K562 (cell line): Measurements from ENCODE around the gene HFE. TPM values are rescaled to one million over a fixed set of nuclear protein-coding genes. Genes with fewer than 3 reads are reported as not detected.

Experiments used
- FOXJ2 ChIP-seq: fragments of 200-800 bp; sonication (Bioruptor generic); IDR thresholded peaks from 2 replicates; pipeline ENCODE4 v1.6.1; 2016; ENCODE audit warnings: missing genetic modification characterization, missing compliant biosample characterization
- GTF2F1 ChIP-seq: IDR thresholded peaks from 2 replicates; pipeline ENCODE4 v1.6.1; 2011; ENCODE audit warnings: low read depth, low read length, improper control_type of control experiment
- JUN ChIP-seq, 2 experiments: sonication (generic) in 1 of 2; formaldehyde crosslinking in 1 of 2; IDR thresholded peaks; 2 replicates each; pipeline versions ENCODE4 v1.6.1 to v1.8.0; 2012 to 2022; ENCODE audit warnings: borderline replicate concordance in 2 of 2, mild to moderate bottlenecking in 2 of 2, improper control_type of control experiment in 1 of 2, low read depth in 1 of 2, low read length in 1 of 2, missing genetic modification reagents in 1 of 2
- KAT2B ChIP-seq: IDR thresholded peaks from one replicate; pipeline ENCODE4 v1.6.1; 2012; ENCODE audit warnings: low read depth, mild to moderate bottlenecking, control low read depth, inconsistent platforms, low read length, moderate library complexity
- NCOA6 ChIP-seq: fragments of 450-650 bp; IDR thresholded peaks from 2 replicates; pipeline ENCODE4 v1.6.1; 2017; ENCODE audit warnings: mild to moderate bottlenecking
- NFE2L1 ChIP-seq: fragments of 450-650 bp; IDR thresholded peaks from 2 replicates; pipeline ENCODE4 v1.6.1; 2016; ENCODE audit warnings: missing genetic modification characterization, low read depth, mild to moderate bottlenecking, missing compliant biosample characterization, moderate library complexity, borderline replicate concordance
- NRF1 ChIP-seq, 2 experiments: fragments of 450-650 bp; IDR thresholded peaks in 1 of 2; conservative IDR thresholded peaks in 1 of 2; 2 replicates each; pipeline ENCODE4 v1.6.1; 2014; ENCODE audit warnings: mild to moderate bottlenecking in 2 of 2
- POLR3A ChIP-seq: IDR thresholded peaks from 2 replicates; pipeline ENCODE4 v1.6.1; 2011; ENCODE audit warnings: borderline replicate concordance, mild to moderate bottlenecking, moderate library complexity; ENCODE audit not compliant: insufficient read length, insufficient read depth; ENCODE audit errors: extremely low read depth
- RBM14 ChIP-seq: fragments of 200-400 bp; formaldehyde crosslinking; IDR thresholded peaks from 2 replicates; pipeline ENCODE4 v1.6.1; 2018; ENCODE audit warnings: low read depth, mild to moderate bottlenecking, low read length, moderate library complexity, borderline replicate concordance; ENCODE audit not compliant: insufficient read depth
- SLC30A9 ChIP-seq: fragments of 250-450 bp; sonication (Bioruptor Pico); IDR thresholded peaks from 2 replicates; pipeline ENCODE4 v1.8.0; 2022; ENCODE audit warnings: mild to moderate bottlenecking, moderate library complexity
- SP1 ChIP-seq: sonication (generic); formaldehyde crosslinking; IDR thresholded peaks from 2 replicates; pipeline ENCODE4 v1.8.1; 2022; ENCODE audit warnings: mild to moderate bottlenecking, missing genetic modification reagents
- SREBF1 ChIP-seq: fragments of 150-350 bp; IDR thresholded peaks from 2 replicates; pipeline ENCODE4 v1.6.1; 2014; ENCODE audit warnings: antibody characterized with exemption, low read depth, low read length, borderline replicate concordance
- ZC3H4 ChIP-seq: sonication (generic); formaldehyde crosslinking; IDR thresholded peaks from 2 replicates; pipeline ENCODE4 v1.9.0; 2021; ENCODE audit warnings: missing genetic modification reagents, borderline replicate concordance
- ZFP30 ChIP-seq: fragments of 250-450 bp; sonication (Bioruptor Pico); IDR thresholded peaks from 2 replicates; pipeline ENCODE4 v1.8.0; 2022; ENCODE audit warnings: moderate library complexity, mild to moderate bottlenecking, inconsistent platforms, borderline replicate concordance
- ZNF124 ChIP-seq: sonication (generic); formaldehyde crosslinking; IDR thresholded peaks from 2 replicates; pipeline ENCODE4 v1.8.1; 2022; ENCODE audit warnings: missing genetic modification reagents
- ZNF263 ChIP-seq: sonication (generic); formaldehyde crosslinking; IDR thresholded peaks from 2 replicates; pipeline ENCODE4 v1.8.0; 2022; ENCODE audit warnings: mild to moderate bottlenecking, missing genetic modification reagents, borderline replicate concordance
- ZNF830 ChIP-seq: fragments of 250-450 bp; sonication (Bioruptor Pico); IDR thresholded peaks from 2 replicates; pipeline ENCODE4 v1.5.0; 2021; ENCODE audit warnings: mild to moderate bottlenecking
- polyA plus RNA-seq, 8 experiments: library from polyadenylated mRNA; depleted of rRNA in 4 of 8; stranded (reverse) in 5 of 8; unstranded in 3 of 8; fragments of >200 nt; fragmentation: Nextera tagmentation in 2 of 8; fragmentation: Illumina TruSeq in 1 of 8; extraction: Ambion mirVana in 2 of 8; extraction: Trizol in 1 of 8; gene quantifications; 2 replicates each; pipeline versions ENCODE4 v1.2.1 to v1.2.3, GENCODE V29; 2011 to 2014; ENCODE audit warnings: inconsistent platforms in 1 of 8, missing spikeins in 1 of 8
- total RNA-seq, 7 experiments: library from RNA; depleted of rRNA in 6 of 7; stranded (reverse); fragments of >200 nt in 6 of 7; fragmentation: Illumina TruSeq in 2 of 7; extraction: Trizol in 2 of 7; gene quantifications; 2 replicates each; pipeline versions ENCODE4 v1.2.1 to v1.2.3, GENCODE V29; 2011 to 2021; ENCODE audit warnings: low replicate concordance in 1 of 7
- TF ChIP-seq, protein P1 (sequence below): sonication (generic); formaldehyde crosslinking; IDR thresholded peaks from 2 replicates; pipeline ENCODE4 v1.8.1; 2023; ENCODE audit warnings: mild to moderate bottlenecking, missing genetic modification reagents
- TF ChIP-seq, protein P2 (sequence below): fragments of 250-450 bp; sonication (Bioruptor Pico); IDR thresholded peaks from 2 replicates; pipeline ENCODE4 v1.5.0; 2021; ENCODE audit warnings: mild to moderate bottlenecking, moderate library complexity

HFE gene
- total and polyA plus RNA-seq, 9 of the 15 experiments (the other 6 are each of a cell fraction or from before 2014, with no cell fraction given), result 0.14 to 1.2 (median 0.76) TPM

DNA sequence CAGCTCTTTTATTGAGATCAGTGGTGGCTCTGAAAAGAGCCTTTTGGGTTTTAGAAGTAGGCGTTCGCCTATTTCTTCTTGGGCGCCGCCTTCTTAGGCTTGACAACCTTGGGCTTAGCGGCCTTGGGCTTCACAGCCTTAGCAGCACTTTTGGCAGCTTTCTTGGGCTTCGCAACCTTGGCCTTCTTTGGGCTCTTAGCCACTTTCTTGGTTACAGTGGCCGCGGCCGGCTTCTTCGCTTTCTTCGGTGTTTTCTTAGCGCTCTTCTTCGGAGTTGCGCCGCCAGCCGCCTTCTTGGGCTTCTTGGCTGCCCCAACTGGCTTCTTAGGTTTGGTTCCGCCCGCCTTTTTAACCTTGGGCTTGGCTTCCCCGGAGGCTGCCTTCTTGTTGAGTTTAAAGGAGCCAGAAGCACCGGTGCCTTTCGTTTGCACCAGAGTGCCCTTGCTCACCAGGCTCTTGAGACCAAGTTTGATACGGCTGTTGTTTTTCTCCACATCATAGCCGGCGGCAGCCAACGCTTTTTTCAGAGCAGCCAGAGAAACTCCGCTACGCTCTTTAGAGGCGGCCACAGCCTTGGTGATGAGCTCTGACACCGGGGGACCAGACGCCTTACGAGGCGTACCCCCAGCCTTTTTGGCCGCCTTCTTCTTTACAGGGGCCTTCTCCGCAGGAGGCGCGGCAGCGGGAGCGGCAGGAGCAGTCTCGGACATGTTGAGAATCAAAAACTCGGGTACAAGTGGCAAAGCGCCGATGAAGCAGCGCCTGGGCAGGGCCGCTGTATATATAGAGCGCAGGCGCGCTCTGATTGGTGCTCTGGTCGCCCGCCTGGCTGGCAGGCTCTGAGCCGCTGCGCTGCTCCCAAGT is 31.3 kb upstream of the HFE start (continued):
- TF ChIP-seq, protein P1, sequence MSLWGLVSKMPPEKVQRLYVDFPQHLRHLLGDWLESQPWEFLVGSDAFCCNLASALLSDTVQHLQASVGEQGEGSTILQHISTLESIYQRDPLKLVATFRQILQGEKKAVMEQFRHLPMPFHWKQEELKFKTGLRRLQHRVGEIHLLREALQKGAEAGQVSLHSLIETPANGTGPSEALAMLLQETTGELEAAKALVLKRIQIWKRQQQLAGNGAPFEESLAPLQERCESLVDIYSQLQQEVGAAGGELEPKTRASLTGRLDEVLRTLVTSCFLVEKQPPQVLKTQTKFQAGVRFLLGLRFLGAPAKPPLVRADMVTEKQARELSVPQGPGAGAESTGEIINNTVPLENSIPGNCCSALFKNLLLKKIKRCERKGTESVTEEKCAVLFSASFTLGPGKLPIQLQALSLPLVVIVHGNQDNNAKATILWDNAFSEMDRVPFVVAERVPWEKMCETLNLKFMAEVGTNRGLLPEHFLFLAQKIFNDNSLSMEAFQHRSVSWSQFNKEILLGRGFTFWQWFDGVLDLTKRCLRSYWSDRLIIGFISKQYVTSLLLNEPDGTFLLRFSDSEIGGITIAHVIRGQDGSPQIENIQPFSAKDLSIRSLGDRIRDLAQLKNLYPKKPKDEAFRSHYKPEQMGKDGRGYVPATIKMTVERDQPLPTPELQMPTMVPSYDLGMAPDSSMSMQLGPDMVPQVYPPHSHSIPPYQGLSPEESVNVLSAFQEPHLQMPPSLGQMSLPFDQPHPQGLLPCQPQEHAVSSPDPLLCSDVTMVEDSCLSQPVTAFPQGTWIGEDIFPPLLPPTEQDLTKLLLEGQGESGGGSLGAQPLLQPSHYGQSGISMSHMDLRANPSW (CRISPR knock-in tag), result peak; percentile 73; the same call in 1 of the 2 replicates
- TF ChIP-seq JUN (IDR thresholded peaks at IDR 0.05; ENCODE audit: borderline replicate concordance, low read depth, low read length), result no peak
- TF ChIP-seq JUN (CRISPR knock-in tag; IDR thresholded peaks at IDR 0.05; ENCODE audit: borderline replicate concordance), result 0 out of 2 replicates have a peak, but pooled peaks have one; percentile 28
- peak; percentile 81; the same call in 1 of the 2 replicates for TF ChIP-seq FOXJ2 (tag)
- peak; percentile 71 to 72 for TF ChIP-seq NRF1 (conservative IDR thresholded peaks at IDR 0.05 in 1 of 2, IDR thresholded peaks at IDR 0.05 in 1 of 2)
- TF ChIP-seq ZNF263 (CRISPR knock-in tag), result no peak; the same call in 1 of the 2 replicates
- TF ChIP-seq, protein P2, sequence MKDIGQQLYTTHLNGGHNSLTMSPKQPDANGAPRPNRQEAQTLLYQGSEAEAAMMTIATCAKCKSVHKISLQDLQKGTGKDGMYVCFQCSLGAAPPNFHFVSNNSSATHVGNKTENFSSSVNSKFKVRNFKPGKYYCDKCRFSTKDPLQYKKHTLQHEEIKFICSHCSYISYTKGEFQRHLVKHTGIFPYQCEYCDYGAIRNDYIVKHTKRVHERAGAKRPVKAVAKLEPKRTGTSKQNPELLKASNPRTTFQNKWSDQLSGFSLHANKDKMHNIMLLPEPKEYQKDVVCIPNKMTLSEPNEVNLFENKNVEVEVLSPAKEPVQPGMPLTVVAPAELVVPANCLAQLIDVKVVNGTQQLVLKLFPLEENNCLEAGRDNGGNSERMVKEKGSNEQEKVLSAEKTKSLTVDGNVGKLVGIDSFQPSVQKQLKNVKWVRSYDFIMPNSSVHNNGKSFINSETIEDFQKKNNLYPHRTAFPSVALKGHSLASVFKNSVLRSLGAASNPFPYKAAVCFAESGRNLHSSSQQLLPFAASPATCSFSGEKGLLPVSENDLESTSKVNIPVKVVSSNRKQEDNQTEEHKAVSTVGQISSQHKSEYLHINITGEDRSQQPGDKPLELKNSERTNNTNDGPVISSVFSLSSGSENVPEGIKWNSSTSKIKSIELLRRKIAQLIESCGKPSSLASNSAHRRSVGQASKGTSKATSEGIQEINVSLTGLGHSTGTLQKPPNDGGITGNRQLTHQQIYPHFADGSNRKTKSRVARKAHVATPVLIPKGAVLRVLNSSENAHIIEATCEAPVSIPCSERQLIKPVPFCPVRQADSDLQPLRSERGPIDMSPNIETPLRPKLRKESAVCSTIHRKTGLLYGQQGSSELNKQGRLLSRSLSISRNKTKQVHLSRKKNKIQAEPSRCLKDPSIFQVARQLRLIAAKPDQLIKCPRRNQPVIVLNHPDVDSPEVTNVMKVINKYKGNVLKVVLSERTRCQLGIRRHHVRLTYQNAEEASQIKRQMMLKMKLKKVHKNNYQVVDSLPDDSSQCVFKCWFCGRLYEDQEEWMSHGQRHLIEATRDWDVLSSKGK (CRISPR knock-in tag), result no peak
- no peak for TF ChIP-seq SREBF1
- no peak for TF ChIP-seq SLC30A9 (CRISPR knock-in tag)
- TF ChIP-seq ZFP30 (CRISPR knock-in tag), result no peak
- peak; percentile 83 for TF ChIP-seq SP1 (CRISPR knock-in tag)
- TF ChIP-seq NFE2L1 (tag), result no peak
- TF ChIP-seq ZNF830, result peak; percentile 89
- TF ChIP-seq GTF2F1, result peak; percentile 99
- no peak for TF ChIP-seq POLR3A
- no peak for TF ChIP-seq KAT2B
- TF ChIP-seq ZNF124, result no peak
- TF ChIP-seq NCOA6, result no peak
- TF ChIP-seq RBM14, result peak; percentile 63; the same call in 1 of the 2 replicates
- peak; percentile 99 for TF ChIP-seq ZC3H4
